ENCODE measurements around the gene CDK14. TPM values are rescaled to one million over a fixed set of nuclear protein-coding genes. Genes with fewer than 3 reads are reported as not detected.

CDK14 gene
- total RNA-seq, 1 donor = 44.8 TPM

DNA sequence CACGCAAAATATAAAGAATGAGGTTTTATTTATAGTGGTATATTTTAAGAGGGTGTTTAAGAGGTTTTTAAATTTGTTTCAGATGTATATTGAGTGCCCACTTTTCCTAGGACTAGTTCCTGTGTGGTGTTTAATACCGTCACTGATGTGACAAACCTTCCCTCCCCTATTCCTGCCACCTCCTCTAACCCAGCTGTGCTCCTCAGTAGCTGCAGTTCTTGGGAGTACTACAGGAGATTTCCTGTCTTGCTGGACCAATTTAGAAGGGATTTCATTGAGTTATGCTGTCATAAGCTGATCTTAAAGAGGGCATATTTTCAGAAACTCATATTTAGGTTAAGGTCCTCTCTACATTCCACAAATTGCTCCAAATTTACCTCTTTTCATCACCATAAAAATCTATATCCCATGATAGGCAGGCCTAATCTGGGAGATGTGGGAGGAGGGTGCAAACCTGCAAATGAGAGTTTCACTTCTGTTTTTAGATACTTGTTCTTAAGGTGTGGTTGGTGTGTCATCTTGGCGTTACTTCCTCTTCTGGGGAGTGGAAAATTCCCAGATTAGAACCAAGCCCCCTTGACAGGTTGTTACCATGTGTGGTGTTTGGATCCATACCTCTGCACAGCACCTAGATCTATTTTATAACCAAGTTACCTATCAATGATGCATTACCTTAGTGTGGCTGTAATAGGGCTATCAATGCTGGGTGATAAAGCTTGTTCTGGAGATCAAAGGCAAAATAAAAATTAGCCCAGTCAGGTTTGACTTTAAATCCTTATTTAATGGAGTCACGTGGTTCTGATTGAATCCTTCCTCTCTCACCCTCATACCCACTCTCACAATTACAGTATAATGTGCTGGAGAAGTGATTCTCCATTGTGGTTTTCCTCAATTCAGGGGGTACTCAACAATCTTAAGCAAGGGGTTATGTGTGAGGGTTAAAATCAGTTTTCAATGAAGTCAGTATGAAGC is 141.1 kb downstream of the CDK14 start:
- TF ChIP-seq, protein P1, sequence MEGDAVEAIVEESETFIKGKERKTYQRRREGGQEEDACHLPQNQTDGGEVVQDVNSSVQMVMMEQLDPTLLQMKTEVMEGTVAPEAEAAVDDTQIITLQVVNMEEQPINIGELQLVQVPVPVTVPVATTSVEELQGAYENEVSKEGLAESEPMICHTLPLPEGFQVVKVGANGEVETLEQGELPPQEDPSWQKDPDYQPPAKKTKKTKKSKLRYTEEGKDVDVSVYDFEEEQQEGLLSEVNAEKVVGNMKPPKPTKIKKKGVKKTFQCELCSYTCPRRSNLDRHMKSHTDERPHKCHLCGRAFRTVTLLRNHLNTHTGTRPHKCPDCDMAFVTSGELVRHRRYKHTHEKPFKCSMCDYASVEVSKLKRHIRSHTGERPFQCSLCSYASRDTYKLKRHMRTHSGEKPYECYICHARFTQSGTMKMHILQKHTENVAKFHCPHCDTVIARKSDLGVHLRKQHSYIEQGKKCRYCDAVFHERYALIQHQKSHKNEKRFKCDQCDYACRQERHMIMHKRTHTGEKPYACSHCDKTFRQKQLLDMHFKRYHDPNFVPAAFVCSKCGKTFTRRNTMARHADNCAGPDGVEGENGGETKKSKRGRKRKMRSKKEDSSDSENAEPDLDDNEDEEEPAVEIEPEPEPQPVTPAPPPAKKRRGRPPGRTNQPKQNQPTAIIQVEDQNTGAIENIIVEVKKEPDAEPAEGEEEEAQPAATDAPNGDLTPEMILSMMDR (IDR thresholded peaks at IDR 0.05; ENCODE audit: insufficient read depth, low read length) = no peak
- no peak for DNase-seq (ENCODE audit: low read depth)
- H3K4me3 ChIP-seq (ENCODE audit: low read depth, low read length) = no peak overlapping the region

- no peak for DNase-seq (ENCODE audit: low read depth)
- TF ChIP-seq, protein P1 (IDR thresholded peaks at IDR 0.05; ENCODE audit: insufficient read depth, low read length) = no peak
- H3K4me3 ChIP-seq (ENCODE audit: low read depth, low read length) = no peak overlapping the region
Measured at GRCh38 chr7:90738249-90738648, 142.1 kb downstream of the CDK14 start.

- H3K4me3 ChIP-seq (ENCODE audit: low read depth, low read length) = no peak overlapping the region
- TF ChIP-seq, protein P1 (IDR thresholded peaks at IDR 0.05; ENCODE audit: insufficient read depth, low read length) = no peak
- DNase-seq (ENCODE audit: low read depth) = no peak
Measured at GRCh38 chr7:90739716-90740115, 143.6 kb downstream of the CDK14 start.

- TF ChIP-seq, protein P1 (IDR thresholded peaks at IDR 0.05; ENCODE audit: insufficient read depth, low read length) = no peak
- no peak overlapping the region for H3K4me3 ChIP-seq (ENCODE audit: low read depth, low read length)
- DNase-seq (ENCODE audit: low read depth) = no peak
Measured at GRCh38 chr7:90740386-90740785, 144.3 kb downstream of the CDK14 start.

DNA sequence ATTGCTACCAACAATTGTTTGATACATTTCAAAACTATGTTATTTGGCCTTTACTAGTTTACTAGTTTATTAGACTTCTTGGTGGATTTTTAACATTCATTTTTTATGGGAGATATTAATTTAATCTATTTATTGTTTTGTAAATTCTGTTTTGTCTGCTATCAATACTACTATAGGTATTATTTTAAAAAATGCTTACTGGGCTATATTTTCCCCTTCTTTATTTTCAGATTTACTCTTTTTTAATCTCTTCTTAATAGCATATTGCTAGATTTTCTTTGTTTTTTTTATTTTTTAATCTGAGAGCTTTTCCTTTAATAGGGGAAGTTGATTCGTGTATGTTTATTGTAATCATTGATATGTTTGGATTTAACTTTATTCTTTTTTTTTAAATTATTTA is 147.5 kb downstream of the CDK14 start:
- no peak for DNase-seq (ENCODE audit: low read depth)
- H3K4me3 ChIP-seq (ENCODE audit: low read depth, low read length) = no peak overlapping the region
- TF ChIP-seq, protein P1 (IDR thresholded peaks at IDR 0.05; ENCODE audit: insufficient read depth, low read length) = no peak

- DNase-seq (ENCODE audit: low read depth) = no peak
- TF ChIP-seq, protein P1 (IDR thresholded peaks at IDR 0.05; ENCODE audit: insufficient read depth, low read length) = no peak
- H3K4me3 ChIP-seq (ENCODE audit: low read depth, low read length) = no peak overlapping the region
Measured at GRCh38 chr7:90747516-90747915, 151.4 kb downstream of the CDK14 start.
